ENCODE data around the gene BUB3. TPM values are rescaled to one million over a fixed set of nuclear protein-coding genes. Genes with fewer than 3 reads are reported as not detected.

BUB3 gene
- total and polyA plus RNA-seq, 2 of the 4 experiments (the other 2 are of a cell fraction): 215 to 384 TPM

DNA sequence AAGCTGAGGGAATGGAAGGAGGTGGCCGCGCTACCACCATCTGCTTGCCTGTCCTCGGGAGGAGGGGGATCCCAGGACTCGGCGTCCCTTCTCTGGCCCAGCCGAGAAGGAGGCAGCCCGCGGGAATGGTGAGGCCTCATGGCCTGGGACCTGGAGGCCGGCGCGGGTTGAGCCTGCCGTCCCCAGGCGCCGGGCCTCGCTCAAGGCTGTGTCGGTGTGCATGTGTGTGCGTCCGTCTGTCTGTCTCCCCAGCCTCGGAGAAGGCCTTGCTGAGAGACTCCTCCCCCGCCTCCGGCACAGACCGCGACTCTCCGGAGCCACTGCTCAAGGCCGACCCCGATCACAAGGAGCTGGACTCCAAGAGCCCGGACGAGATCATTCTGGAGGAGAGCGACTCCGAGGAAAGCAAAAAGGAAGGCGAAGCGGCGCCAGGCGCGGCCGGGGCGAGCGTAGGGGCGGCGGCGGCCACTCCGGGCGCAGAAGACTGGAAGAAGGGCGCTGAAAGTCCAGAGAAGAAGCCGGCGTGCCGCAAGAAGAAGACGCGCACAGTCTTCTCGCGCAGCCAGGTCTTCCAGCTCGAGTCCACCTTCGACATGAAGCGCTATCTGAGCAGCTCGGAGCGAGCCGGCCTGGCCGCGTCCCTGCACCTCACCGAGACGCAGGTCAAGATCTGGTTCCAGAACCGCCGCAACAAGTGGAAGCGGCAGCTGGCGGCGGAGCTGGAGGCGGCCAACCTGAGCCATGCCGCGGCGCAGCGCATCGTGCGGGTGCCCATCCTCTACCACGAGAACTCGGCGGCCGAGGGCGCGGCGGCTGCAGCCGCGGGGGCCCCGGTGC lies 17.2 kb upstream of the BUB3 start:
- ChIA-PET POLR2A (ENCODE audit: unreplicated experiment) (no interaction called here), CTCF (no interaction called here)
- no peak overlapping the region for H3K4ac ChIP-seq (ENCODE audit: low read depth, low read length)
- DNase-seq: no peak
- ATAC-seq (ENCODE audit: low read depth): no peak
- H3K4me2 ChIP-seq (ENCODE audit: low read depth, low read length): peak overlapping the region; percentile 59; the same call in 1 of the 2 replicates
- no peak overlapping the region for H2BK15ac ChIP-seq (ENCODE audit: low read depth, low read length)
- intact Hi-C loops (cut with micrococcal nuclease) (no loop called here), dilution Hi-C loops (cut with HindIII; ENCODE audit: low sequenced_read_pairs, unreplicated experiment) (no loop called here), in situ Hi-C loops (cut with MboI; ENCODE audit: low sequenced_read_pairs) (loop anchor here (10.0 to 25.0 kb wide), 2 partner anchors 828 to 1250 kb away; no protein-coding TSS in a partner anchor)
- H3K18ac ChIP-seq (ENCODE audit: low read depth, low read length): no peak overlapping the region
- H2BK20ac ChIP-seq (ENCODE audit: low read depth, low read length): no peak overlapping the region
- no peak overlapping the region for H2BK5ac ChIP-seq (ENCODE audit: low read depth, low read length, poor library complexity, severe bottlenecking)
- no peak overlapping the region for H2BK120ac ChIP-seq (ENCODE audit: low read depth, low read length)
- no peak overlapping the region for H4K91ac ChIP-seq (ENCODE audit: insufficient read depth, low read depth, low read length)
- H3K27ac ChIP-seq (ENCODE audit: insufficient read depth, low read length): no peak overlapping the region
- H4K20me1 ChIP-seq (ENCODE audit: insufficient read depth, low read length): 0 out of 2 replicates have a peak, but pooled peaks cover 3% of the 10 kb centered on the region
- H3K9me1 ChIP-seq (ENCODE audit: insufficient read depth, low read length): no peaks in the 10 kb centered on the region
- H3K4me3 ChIP-seq (ENCODE audit: insufficient read depth, low read depth, low read length): no peak overlapping the region
- H3K14ac ChIP-seq (replicated peaks; ENCODE audit: low read depth, low read length): no peak overlapping the region
- no peak overlapping the region for H3K9ac ChIP-seq (ENCODE audit: low read depth, low read length)
- peak overlapping the region; percentile 25 for H2AK9ac ChIP-seq (replicated peaks; ENCODE audit: low read depth, low read length, poor library complexity)
- peaks cover 3% of the 10 kb centered on the region for H3K9me3 ChIP-seq (ENCODE audit: control insufficient read depth, insufficient read depth, low read length)
- peak overlapping the region; percentile 59 for H2AFZ ChIP-seq (replicated peaks; ENCODE audit: low read length, poor library complexity)
- no peak overlapping the region for H2AK5ac ChIP-seq (ENCODE audit: low read depth, low read length)
- H3K23ac ChIP-seq (ENCODE audit: low read depth, low read length): no peak overlapping the region
- no peak overlapping the region for H4K5ac ChIP-seq (ENCODE audit: low read depth, low read length)
- H3K36me3 ChIP-seq (ENCODE audit: control insufficient read depth, insufficient read depth, low read length): no peaks in the 10 kb centered on the region
- peaks cover 2% of the 10 kb centered on the region; the same call in 1 of the 2 replicates for H3K4me1 ChIP-seq (ENCODE audit: control insufficient read depth, insufficient read depth, low read length)
- WGBS, 2 experiments (ENCODE audit: extremely low coverage in 2 of 2, insufficient read length in 1 of 2): 1% methylated on average over 47 of the region's 83 CpGs; no CpG with 5 or more reads in 1 of the 2 experiments
- peaks cover 97% of the 10 kb centered on the region for H3K27me3 ChIP-seq (ENCODE audit: control insufficient read depth, insufficient read depth, low read length)
- H3K79me1 ChIP-seq (ENCODE audit: low read depth in 1 of 2, low read length in 2 of 2): no peaks in the 10 kb centered on the region
- BruUV-seq (replicated peaks): no TSS peak
- no peak overlapping the region for H3K56ac ChIP-seq (ENCODE audit: extremely low read depth, insufficient read depth, low read length)
- no peak overlapping the region for H4K8ac ChIP-seq (ENCODE audit: low read depth in 2 of 2, low read length in 2 of 2)
- TF ChIP-seq NFE2L2 (IDR thresholded peaks at IDR 0.05; ENCODE audit: low read depth, low read length): no peak
- TF ChIP-seq RAD21 (IDR thresholded peaks at IDR 0.05; ENCODE audit: low read length): no peak
- no peak for TF ChIP-seq RCOR1 (IDR thresholded peaks at IDR 0.05; ENCODE audit: insufficient replicate concordance, low read length)
- TF ChIP-seq MAFK (IDR thresholded peaks at IDR 0.05; ENCODE audit: low read depth, low read length): no peak
- TF ChIP-seq MAZ (IDR thresholded peaks at IDR 0.05; ENCODE audit: borderline replicate concordance, low read depth, low read length): no peak
- TF ChIP-seq ELK1 (IDR thresholded peaks at IDR 0.05; ENCODE audit: borderline replicate concordance, low read depth, low read length): no peak
- TF ChIP-seq BHLHE40 (IDR thresholded peaks at IDR 0.05; ENCODE audit: low read depth, low read length): no peak
- TF ChIP-seq FOS (IDR thresholded peaks at IDR 0.05; ENCODE audit: low read depth, low read length): no peak
- TF ChIP-seq CTCF (conservative IDR thresholded peaks at IDR 0.05; ENCODE audit: low read depth, low read length): no peak
- TF ChIP-seq, protein P1, sequence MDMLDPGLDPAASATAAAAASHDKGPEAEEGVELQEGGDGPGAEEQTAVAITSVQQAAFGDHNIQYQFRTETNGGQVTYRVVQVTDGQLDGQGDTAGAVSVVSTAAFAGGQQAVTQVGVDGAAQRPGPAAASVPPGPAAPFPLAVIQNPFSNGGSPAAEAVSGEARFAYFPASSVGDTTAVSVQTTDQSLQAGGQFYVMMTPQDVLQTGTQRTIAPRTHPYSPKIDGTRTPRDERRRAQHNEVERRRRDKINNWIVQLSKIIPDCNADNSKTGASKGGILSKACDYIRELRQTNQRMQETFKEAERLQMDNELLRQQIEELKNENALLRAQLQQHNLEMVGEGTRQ (IDR thresholded peaks at IDR 0.05; ENCODE audit: low read depth, low read length): no peak
- no peak for TF ChIP-seq SMC3 (IDR thresholded peaks at IDR 0.05; ENCODE audit: low read depth, low read length)
- no peak for TF ChIP-seq MXI1 (IDR thresholded peaks at IDR 0.05; ENCODE audit: borderline replicate concordance, low read depth, low read length)
- no peak for TF ChIP-seq CEBPB (IDR thresholded peaks at IDR 0.05; ENCODE audit: low read depth, low read length)
- no peak for TF ChIP-seq RFX5 (IDR thresholded peaks at IDR 0.05; ENCODE audit: low read depth, low read length)
- no peak for TF ChIP-seq POLR2A (IDR thresholded peaks at IDR 0.05; ENCODE audit: low read depth, low read length)

All from IMR-90 (cell line).